K562 (cell line): ENCODE measurements around the gene TOMM6. TPM values are rescaled to one million over a fixed set of nuclear protein-coding genes. Genes with fewer than 3 reads are reported as not detected.

Source experiments
- ATAC-seq: fragments of 200-7000 bp; cut with Tn5 transposase; 3 replicates; pipeline ENCODE4 v1.9.1; 2020; ENCODE audit warnings: moderate library complexity
- BruUV-seq: library from RNA; stranded (reverse); fragments of 400-500 nt; replicated peaks from 2 replicates; lab custom pipeline; 2021; lab: Mats Ljungman, UMichigan
- CTCF ChIA-PET: fragments of 300-600 bp; formaldehyde crosslinking; extraction: SDS; loops from one replicate; lab custom pipeline; 2021; ENCODE audit warnings: low intra/inter-chr PET ratio; lab: Yijun Ruan, JAX
- POLR2A ChIA-PET: fragments of 300-600, 350-650 bp; sonication (Branson Sonifier 250); formaldehyde crosslinking; extraction: SDS; loops from one replicate; lab custom pipeline; 2021; ENCODE audit warnings: antibody characterized with exemption, inconsistent platforms; lab: Yijun Ruan, JAX
- DNase-seq, 4 experiments: peaks; one replicate each; pipeline versions ENCODE4 v3.0.0 to v3.0.0-alpha.2; 2011 to 2018; ENCODE audit warnings: low spot score in 3 of 4, mixed read lengths in 3 of 4; ENCODE audit errors: extremely low read depth in 1 of 4
- FAIRE-seq: peaks from 2 replicates; lab custom pipeline; 2011; peaks lifted over from hg19 to GRCh38; lab: Jason Lieb, UNC
- H2AFZ ChIP-seq: 2 replicates; pipeline ENCODE4 v1.6.0; 2011; ENCODE audit warnings: low read depth, low read length, control low read depth, inconsistent platforms
- H3K27ac ChIP-seq: fragments of 200-600 bp; 3 replicates; pipeline ENCODE4 v1.8.0; 2011; ENCODE audit warnings: low read depth, mild to moderate bottlenecking, control low read depth, inconsistent platforms, low read length, moderate library complexity, mixed read lengths; ENCODE audit errors: extremely low read depth
- H3K27me3 ChIP-seq, 2 experiments: fragments of 300-600 bp in 1 of 2; 2 replicates in 1 of 2; 3 replicates in 1 of 2; pipeline versions ENCODE4 v1.6.0 to v1.8.0; 2011; ENCODE audit warnings: inconsistent platforms in 2 of 2, low read length in 2 of 2, mild to moderate bottlenecking in 1 of 2, mixed read lengths in 1 of 2, moderate library complexity in 1 of 2; ENCODE audit not compliant: control insufficient read depth in 2 of 2, insufficient read depth in 2 of 2
- H3K36me3 ChIP-seq: fragments of 300-600 bp; 3 replicates; pipeline ENCODE4 v1.8.0; 2011; ENCODE audit warnings: mild to moderate bottlenecking, low read length, inconsistent platforms; ENCODE audit not compliant: control insufficient read depth, insufficient read depth
- H3K4me1 ChIP-seq, 2 experiments: fragments of 200-600 bp in 1 of 2; replicated peaks in 1 of 2; 2 replicates in 1 of 2; 3 replicates in 1 of 2; pipeline versions ENCODE4 v1.5.1 to v1.8.0; 2011; ENCODE audit warnings: inconsistent platforms in 2 of 2, low read length in 2 of 2, mild to moderate bottlenecking in 1 of 2, mixed read lengths in 1 of 2, moderate library complexity in 1 of 2; ENCODE audit not compliant: control insufficient read depth in 2 of 2, insufficient read depth in 2 of 2
- H3K4me2 ChIP-seq: 2 replicates; pipeline ENCODE4 v1.6.1; 2011; ENCODE audit warnings: low read length, control low read depth, inconsistent platforms, mixed read lengths; ENCODE audit not compliant: insufficient read depth
- H3K4me3 ChIP-seq: fragments of 200-600 bp; sonication (generic), shearing (Covaris generic); 2 replicates; pipeline ENCODE4 v1.5.1; 2016; ENCODE audit warnings: control low read depth, inconsistent platforms
- H3K79me2 ChIP-seq: fragments of 200-600 bp; 3 replicates; pipeline ENCODE4 v1.8.0; 2011; ENCODE audit warnings: low read length, inconsistent platforms; ENCODE audit not compliant: control insufficient read depth, insufficient read depth
- H3K9ac ChIP-seq, 2 experiments: 2 replicates each; pipeline versions ENCODE4 v1.6.0 to v1.6.1; 2011; ENCODE audit warnings: low read depth in 2 of 2, low read length in 2 of 2, control low read depth in 1 of 2, inconsistent platforms in 1 of 2, mild to moderate bottlenecking in 1 of 2, mixed read lengths in 1 of 2; ENCODE audit not compliant: insufficient read depth in 1 of 2
- H3K9me1 ChIP-seq: one replicate; pipeline ENCODE4 v1.6.0; 2011; ENCODE audit warnings: inconsistent platforms, mild to moderate bottlenecking, low read length, moderate library complexity; ENCODE audit not compliant: control insufficient read depth, insufficient read depth
- H3K9me3 ChIP-seq: replicated peaks from 2 replicates; pipeline ENCODE4 v1.5.1; 2011; ENCODE audit warnings: low read depth, low read length, inconsistent platforms; ENCODE audit not compliant: control insufficient read depth, insufficient read depth
- H4K20me1 ChIP-seq: replicated peaks from 2 replicates; pipeline ENCODE4 v1.6.1; 2011; ENCODE audit warnings: low read length, inconsistent platforms, mixed read lengths; ENCODE audit not compliant: control insufficient read depth, insufficient read depth
- BDP1 ChIP-seq: IDR thresholded peaks from 3 replicates; pipeline ENCODE4 v1.6.1; 2011; ENCODE audit not compliant: insufficient read length, insufficient read depth
- FUS ChIP-seq: fragments of 200-400 bp; formaldehyde crosslinking; optimal IDR thresholded peaks from 2 replicates; pipeline ENCODE3; 2017; ENCODE audit warnings: low read depth, low read length
- HLTF ChIP-seq: fragments of 450-650 bp; IDR thresholded peaks from 2 replicates; pipeline ENCODE4 v1.6.1; 2016
- KDM4B ChIP-seq, 2 experiments: fragments of 450-650 bp in 1 of 2; sonication (generic) in 1 of 2; IDR thresholded peaks; 2 replicates each; pipeline ENCODE4 v1.6.1; 2016 to 2017; ENCODE audit warnings: borderline replicate concordance in 2 of 2, antibody characterized with exemption in 1 of 2, low read depth in 1 of 2, mild to moderate bottlenecking in 1 of 2
- LARP7 ChIP-seq: fragments of 450-650 bp; IDR thresholded peaks from 2 replicates; pipeline ENCODE4 v1.6.1; 2016
- SIRT6 ChIP-seq: IDR thresholded peaks from one replicate; pipeline ENCODE4 v1.6.1; 2012; ENCODE audit warnings: low read depth, mild to moderate bottlenecking, control low read depth, inconsistent platforms, low read length, moderate library complexity
- SLC30A9 ChIP-seq: fragments of 250-450 bp; sonication (Bioruptor Pico); IDR thresholded peaks from 2 replicates; pipeline ENCODE4 v1.8.0; 2022; ENCODE audit warnings: mild to moderate bottlenecking, moderate library complexity
- TEAD2 ChIP-seq: fragments of 450-650 bp; IDR thresholded peaks from 2 replicates; pipeline ENCODE4 v1.6.1; 2016; ENCODE audit warnings: missing genetic modification characterization, control low read depth, missing compliant biosample characterization
- ZNF24 ChIP-seq: fragments of 450-650 bp; IDR thresholded peaks from 2 replicates; pipeline ENCODE4 v1.6.1; 2016
- ZSCAN32 ChIP-seq: fragments of 450-650 bp; formaldehyde crosslinking; IDR thresholded peaks from 2 replicates; pipeline ENCODE4 v1.4.0; 2020; ENCODE audit warnings: mild to moderate bottlenecking, moderate library complexity
- WGBS: fragments of 100-300 bp; shearing (Covaris generic); methylation state at CpG from one replicate; pipeline ENCODE4 v1.1.6; 2016; ENCODE audit warnings: low coverage, mixed read lengths; ENCODE audit not compliant: insufficient coverage; ENCODE audit errors: missing lambda C conversion rate; 5-methylcytosine and 5-hydroxymethylcytosine counted together
- in situ Hi-C: fragments of 300-500 bp; cut with MboI; formaldehyde crosslinking; loops from 4 replicates; pipeline ENCODE4 v1.15.0; 2018; ENCODE audit warnings: inconsistent platforms, mixed read lengths
- intact Hi-C: fragments of 100-400 bp; cut with micrococcal nuclease; formaldehyde crosslinking; loops from 2 replicates; pipeline ENCODE4 v1.14.2; 2022
- polyA plus RNA-seq, 8 experiments: library from polyadenylated mRNA; depleted of rRNA in 4 of 8; stranded (reverse) in 5 of 8; unstranded in 3 of 8; fragments of >200 nt; fragmentation: Nextera tagmentation in 2 of 8; fragmentation: Illumina TruSeq in 1 of 8; extraction: Ambion mirVana in 2 of 8; extraction: Trizol in 1 of 8; gene quantifications; 2 replicates each; pipeline versions ENCODE4 v1.2.1 to v1.2.3, GENCODE V29; 2011 to 2014; ENCODE audit warnings: inconsistent platforms in 1 of 8, missing spikeins in 1 of 8
- total RNA-seq, 7 experiments: library from RNA; depleted of rRNA in 6 of 7; stranded (reverse); fragments of >200 nt in 6 of 7; fragmentation: Illumina TruSeq in 2 of 7; extraction: Trizol in 2 of 7; gene quantifications; 2 replicates each; pipeline versions ENCODE4 v1.2.1 to v1.2.3, GENCODE V29; 2011 to 2021; ENCODE audit warnings: low replicate concordance in 1 of 7
- TF ChIP-seq, protein P1 (sequence below), 2 experiments: fragments of 200-800 bp in 1 of 2; sonication (Bioruptor generic) in 1 of 2; sonication (generic) in 1 of 2; formaldehyde crosslinking in 1 of 2; IDR thresholded peaks in 1 of 2; conservative IDR thresholded peaks in 1 of 2; 2 replicates each; pipeline versions ENCODE4 v1.5.0 to v1.6.1; 2016 to 2020; ENCODE audit warnings: missing compliant biosample characterization in 1 of 2, missing genetic modification characterization in 1 of 2, missing genetic modification reagents in 1 of 2
- TF ChIP-seq, protein P2 (sequence below): fragments of 200-800 bp; sonication (Bioruptor generic); IDR thresholded peaks from 2 replicates; pipeline ENCODE4 v1.6.1; 2017; ENCODE audit warnings: missing genetic modification characterization, missing compliant biosample characterization
- TF ChIP-seq, protein P3 (sequence below): sonication (generic); formaldehyde crosslinking; IDR thresholded peaks from 2 replicates; pipeline ENCODE4 v1.8.0; 2022; ENCODE audit warnings: missing genetic modification reagents, mild to moderate bottlenecking, moderate library complexity, borderline replicate concordance
- TF ChIP-seq, protein P4 (sequence below): sonication (generic); formaldehyde crosslinking; IDR thresholded peaks from 2 replicates; pipeline ENCODE4 v1.8.0; 2022; ENCODE audit warnings: mild to moderate bottlenecking, missing genetic modification reagents, borderline replicate concordance

The TOMM6 gene
- total and polyA plus RNA-seq, 9 of the 15 experiments (the other 6 are each of a cell fraction or from before 2014, with no cell fraction given): 380 to 2,097 (median 1,065) TPM

DNA sequence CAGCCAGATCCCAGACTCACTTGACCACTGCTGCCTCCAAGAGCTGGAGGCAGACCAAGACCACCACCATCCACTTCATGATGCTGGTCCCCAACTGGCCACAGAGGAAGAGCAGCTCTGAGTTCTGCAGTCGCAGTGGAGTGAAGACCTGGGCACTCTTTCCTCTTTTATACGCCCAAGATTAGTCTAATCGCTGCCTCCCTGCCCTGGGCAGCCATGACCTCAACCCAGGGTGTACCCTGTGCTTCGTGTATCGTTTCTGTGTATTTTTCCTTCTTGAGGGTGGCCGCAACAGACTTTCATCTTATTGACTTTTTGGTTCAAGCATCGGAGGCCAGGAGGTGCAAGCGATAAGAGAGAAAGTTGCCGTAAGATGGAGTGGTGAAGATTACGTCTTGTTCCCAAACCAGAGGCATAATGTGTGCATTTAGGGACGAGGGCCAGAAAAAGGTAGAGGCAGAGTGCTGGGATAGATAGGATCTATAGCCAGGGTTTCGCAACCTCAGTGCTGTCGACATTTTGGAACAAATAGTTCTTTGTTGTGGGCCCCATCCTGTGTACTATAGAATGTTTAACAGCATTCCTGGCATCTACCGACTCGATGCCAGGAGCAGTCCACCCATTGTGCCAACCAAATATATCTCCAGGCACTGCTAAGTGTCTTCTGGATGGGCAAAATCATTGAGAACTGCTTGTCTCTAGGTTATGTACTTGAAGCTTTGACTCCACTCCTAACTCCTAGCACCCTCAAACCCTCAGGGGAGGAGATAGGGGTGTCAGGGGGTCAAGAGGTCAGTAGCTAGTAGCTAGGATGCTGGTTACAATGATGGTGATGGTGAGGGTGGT, 40.0 kb upstream of the TOMM6 start, which contains the start of gene PGC:
PGC (minus strand) TSS at position 142 of the 846 bp plus-strand sequence; CDS start at position 79, 63 bp downstream.
- DNase-seq (peak; percentile 40 to 50 (median 49)), ATAC-seq (peak; percentile 41), FAIRE-seq (peak; percentile 78)
- H2AFZ ChIP-seq: no peak within 1 kb of the TSS
- H3K9ac ChIP-seq: 0 out of 4 replicates have a peak within 1 kb of the TSS, but pooled peaks of 1 of the 2 experiments have one; percentile 5
- no peaks in the 10 kb centered on the region; the same call in 1 of the 2 replicates for H4K20me1 ChIP-seq
- no peaks in the 10 kb centered on the region for H3K9me3 ChIP-seq
- H3K9me1 ChIP-seq: no peaks in the 10 kb centered on the region
- peaks cover 9 to 16% of the 10 kb centered on the region in 2 experiments; a peak in 4 of 5 replicates for H3K27me3 ChIP-seq
- H3K27ac ChIP-seq: no peak within 1 kb of the TSS
- in situ Hi-C loops (no loop called here), intact Hi-C loops (no loop called here)
- POLR2A ChIA-PET: interaction anchor here (0.8 to 2.2 kb wide), 5 partner anchors 9 to 25 kb away, joined by 3 to 6 read pairs (median 4); no protein-coding TSS in a partner anchor
- H3K4me3 ChIP-seq: no peak within 1 kb of the TSS
- H3K79me2 ChIP-seq: no peaks in the 10 kb centered on the region
- no peaks in the 10 kb centered on the region for H3K36me3 ChIP-seq
- no TSS peak for BruUV-seq
- CTCF ChIA-PET: interaction anchor here (0.6 kb wide), 1 partner anchor 65 kb away, joined by 5 read pairs; no protein-coding TSS in a partner anchor
- H3K4me1 ChIP-seq: peaks cover 13 to 14% of the 10 kb centered on the region in 2 experiments
- WGBS: 5% methylated on average over 15 of the region's 15 CpGs
- H3K4me2 ChIP-seq: peak within 1 kb of the TSS; percentile 30; the same call in 1 of the 2 replicates
- TF ChIP-seq KDM4B (IDR thresholded peaks at IDR 0.05; ENCODE audit: borderline replicate concordance in 2 of 2, low read depth in 1 of 2) (no peak), BDP1 (no peak), LARP7 (no peak), FUS (no peak), ZSCAN32 (CRISPR knock-in tag) (no peak), TEAD2 (tag) (no peak), SLC30A9 (CRISPR knock-in tag) (no peak), SIRT6 (no peak), HLTF (no peak), ZNF24 (no peak; the same call in 1 of the 2 replicates)
- TF ChIP-seq, protein P1, sequence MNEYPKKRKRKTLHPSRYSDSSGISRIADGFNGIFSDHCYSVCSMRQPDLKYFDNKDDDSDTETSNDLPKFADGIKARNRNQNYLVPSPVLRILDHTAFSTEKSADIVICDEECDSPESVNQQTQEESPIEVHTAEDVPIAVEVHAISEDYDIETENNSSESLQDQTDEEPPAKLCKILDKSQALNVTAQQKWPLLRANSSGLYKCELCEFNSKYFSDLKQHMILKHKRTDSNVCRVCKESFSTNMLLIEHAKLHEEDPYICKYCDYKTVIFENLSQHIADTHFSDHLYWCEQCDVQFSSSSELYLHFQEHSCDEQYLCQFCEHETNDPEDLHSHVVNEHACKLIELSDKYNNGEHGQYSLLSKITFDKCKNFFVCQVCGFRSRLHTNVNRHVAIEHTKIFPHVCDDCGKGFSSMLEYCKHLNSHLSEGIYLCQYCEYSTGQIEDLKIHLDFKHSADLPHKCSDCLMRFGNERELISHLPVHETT (CRISPR knock-in tag; conservative IDR thresholded peaks at IDR 0.05 in 1 of 2, IDR thresholded peaks at IDR 0.05 in 1 of 2): no peak
- TF ChIP-seq, protein P2, sequence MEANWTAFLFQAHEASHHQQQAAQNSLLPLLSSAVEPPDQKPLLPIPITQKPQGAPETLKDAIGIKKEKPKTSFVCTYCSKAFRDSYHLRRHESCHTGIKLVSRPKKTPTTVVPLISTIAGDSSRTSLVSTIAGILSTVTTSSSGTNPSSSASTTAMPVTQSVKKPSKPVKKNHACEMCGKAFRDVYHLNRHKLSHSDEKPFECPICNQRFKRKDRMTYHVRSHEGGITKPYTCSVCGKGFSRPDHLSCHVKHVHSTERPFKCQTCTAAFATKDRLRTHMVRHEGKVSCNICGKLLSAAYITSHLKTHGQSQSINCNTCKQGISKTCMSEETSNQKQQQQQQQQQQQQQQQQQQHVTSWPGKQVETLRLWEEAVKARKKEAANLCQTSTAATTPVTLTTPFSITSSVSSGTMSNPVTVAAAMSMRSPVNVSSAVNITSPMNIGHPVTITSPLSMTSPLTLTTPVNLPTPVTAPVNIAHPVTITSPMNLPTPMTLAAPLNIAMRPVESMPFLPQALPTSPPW (CRISPR knock-in tag): no peak
- TF ChIP-seq, protein P3, sequence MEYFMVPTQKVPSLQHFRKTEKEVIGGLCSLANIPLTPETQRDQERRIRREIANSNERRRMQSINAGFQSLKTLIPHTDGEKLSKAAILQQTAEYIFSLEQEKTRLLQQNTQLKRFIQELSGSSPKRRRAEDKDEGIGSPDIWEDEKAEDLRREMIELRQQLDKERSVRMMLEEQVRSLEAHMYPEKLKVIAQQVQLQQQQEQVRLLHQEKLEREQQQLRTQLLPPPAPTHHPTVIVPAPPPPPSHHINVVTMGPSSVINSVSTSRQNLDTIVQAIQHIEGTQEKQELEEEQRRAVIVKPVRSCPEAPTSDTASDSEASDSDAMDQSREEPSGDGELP (CRISPR knock-in tag): no peak
- TF ChIP-seq, protein P4, sequence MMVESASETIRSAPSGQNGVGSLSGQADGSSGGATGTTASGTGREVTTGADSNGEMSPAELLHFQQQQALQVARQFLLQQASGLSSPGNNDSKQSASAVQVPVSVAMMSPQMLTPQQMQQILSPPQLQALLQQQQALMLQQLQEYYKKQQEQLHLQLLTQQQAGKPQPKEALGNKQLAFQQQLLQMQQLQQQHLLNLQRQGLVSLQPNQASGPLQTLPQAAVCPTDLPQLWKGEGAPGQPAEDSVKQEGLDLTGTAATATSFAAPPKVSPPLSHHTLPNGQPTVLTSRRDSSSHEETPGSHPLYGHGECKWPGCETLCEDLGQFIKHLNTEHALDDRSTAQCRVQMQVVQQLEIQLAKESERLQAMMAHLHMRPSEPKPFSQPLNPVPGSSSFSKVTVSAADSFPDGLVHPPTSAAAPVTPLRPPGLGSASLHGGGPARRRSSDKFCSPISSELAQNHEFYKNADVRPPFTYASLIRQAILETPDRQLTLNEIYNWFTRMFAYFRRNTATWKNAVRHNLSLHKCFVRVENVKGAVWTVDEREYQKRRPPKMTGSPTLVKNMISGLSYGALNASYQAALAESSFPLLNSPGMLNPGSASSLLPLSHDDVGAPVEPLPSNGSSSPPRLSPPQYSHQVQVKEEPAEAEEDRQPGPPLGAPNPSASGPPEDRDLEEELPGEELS (CRISPR knock-in tag): no peak
